Stimulated activated naive CD8-positive, alpha-beta T cell treated with anti-CD3 and anti-CD28 coated beads, Interleukin-15, Interleukin-2, amounts not matched to agents 100 ng/mL and 50 ng/mL, for 24 hours (primary cell): ENCODE data around the gene SLC22A23.

ENCODE experiments used
- H3K27ac Mint-ChIP-seq: one replicate; pipeline ENCODE4 v1.8.0; 2021; ENCODE audit warnings: mild to moderate bottlenecking, mixed read lengths
- H3K27me3 Mint-ChIP-seq: one replicate; pipeline ENCODE4 v1.8.0; 2021; ENCODE audit warnings: mixed read lengths
- H3K36me3 Mint-ChIP-seq: one replicate; pipeline ENCODE4 v1.8.0; 2021; ENCODE audit warnings: low read depth, mixed read lengths
- H3K4me1 Mint-ChIP-seq: one replicate; pipeline ENCODE4 v1.8.0; 2021; ENCODE audit warnings: low read depth, mixed read lengths
- H3K4me3 Mint-ChIP-seq: one replicate; pipeline ENCODE4 v1.8.0; 2021; ENCODE audit warnings: mild to moderate bottlenecking, mixed read lengths
- H3K9me3 Mint-ChIP-seq: one replicate; pipeline ENCODE4 v1.8.0; 2021; ENCODE audit warnings: mixed read lengths

Gene SLC22A23

DNA sequence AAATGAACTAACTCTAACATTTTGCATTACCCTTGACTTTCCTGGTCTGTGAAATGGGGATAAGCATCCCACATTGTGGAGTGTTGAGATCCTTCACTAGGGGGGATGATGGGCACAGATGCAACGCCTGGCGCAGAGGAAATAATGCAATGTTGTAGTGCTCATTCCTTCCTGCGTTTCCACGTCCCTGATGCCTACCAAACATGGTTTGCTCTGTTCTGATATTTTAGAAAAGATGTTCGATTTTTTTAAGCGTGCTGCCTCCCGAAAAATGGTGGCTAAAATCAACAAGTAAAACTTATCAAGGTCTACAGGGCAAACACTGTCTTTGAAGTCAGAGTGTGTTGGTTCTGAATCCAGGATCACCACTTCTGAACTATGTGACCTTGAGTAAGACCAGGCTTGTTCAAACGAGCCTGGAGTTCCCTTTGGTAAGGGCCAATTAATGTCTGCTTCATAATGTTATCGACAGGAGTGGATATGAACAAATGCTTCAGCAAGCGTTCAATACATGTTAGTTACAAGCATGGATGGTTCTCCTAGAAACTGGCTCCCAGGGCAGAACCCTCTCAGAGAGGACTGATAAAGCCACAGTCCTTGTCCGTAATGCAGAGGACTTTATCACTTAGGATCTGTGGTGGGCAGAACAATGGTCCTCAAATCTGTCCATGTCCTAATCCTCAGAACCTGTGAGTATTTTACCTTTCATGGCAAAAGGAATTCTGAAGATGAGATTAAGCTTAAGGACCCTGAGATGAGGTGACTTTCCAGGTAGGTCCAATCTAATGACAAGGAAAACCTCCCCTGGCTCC is 44.7 kb downstream of the SLC22A23 start:
- H3K9me3 Mint-ChIP-seq = no peaks in the 10 kb centered on the region
- no peaks in the 10 kb centered on the region for H3K36me3 Mint-ChIP-seq
- H3K4me3 Mint-ChIP-seq = no peak overlapping the region
- H3K4me1 Mint-ChIP-seq = peaks cover 6% of the 10 kb centered on the region
- H3K27ac Mint-ChIP-seq = no peak overlapping the region
- no peaks in the 10 kb centered on the region for H3K27me3 Mint-ChIP-seq

DNA sequence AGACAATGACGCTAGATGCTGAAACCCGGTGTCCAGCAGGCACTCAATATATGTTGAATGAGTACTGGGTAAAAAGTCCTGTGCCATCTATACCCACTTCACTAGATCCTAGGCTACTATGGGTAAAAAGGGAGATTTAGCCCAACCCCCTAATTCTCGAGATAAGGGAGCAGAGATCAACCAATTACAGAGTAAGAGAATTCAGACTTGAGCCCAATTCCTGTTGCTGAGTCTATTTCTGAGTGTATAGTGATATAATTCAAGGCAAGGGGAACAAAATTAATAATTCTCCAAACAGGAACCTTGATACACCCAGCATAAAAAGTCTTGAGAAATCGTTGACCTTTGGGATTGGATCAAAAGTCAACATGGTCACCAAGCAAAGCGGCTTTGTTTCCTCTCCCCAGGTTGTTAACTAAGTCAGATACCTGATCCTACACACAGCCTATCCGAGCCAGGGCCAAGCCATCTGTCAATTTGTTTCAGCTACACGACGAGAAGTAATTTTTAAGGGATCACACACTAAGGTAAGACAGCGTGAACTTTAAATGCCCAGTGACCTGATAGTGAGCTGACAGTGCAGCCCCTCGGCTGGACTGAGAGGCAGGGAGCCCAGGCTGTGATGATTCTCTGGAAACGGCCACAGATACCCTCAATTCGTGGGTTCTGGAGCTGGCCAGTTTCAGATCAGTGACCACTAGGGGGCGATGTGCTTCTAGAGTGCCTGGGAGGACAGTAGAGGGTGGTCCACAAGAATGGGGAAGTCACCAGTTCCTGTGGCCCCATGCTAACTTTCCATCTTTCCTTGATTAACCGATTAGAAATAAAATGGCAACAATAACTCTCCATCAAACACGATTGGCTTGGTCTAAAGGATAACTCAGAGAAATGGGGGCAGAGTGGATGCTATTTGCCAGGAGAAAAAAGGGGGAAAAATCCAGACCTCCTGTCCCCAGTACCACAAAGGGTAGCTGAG is 46.2 kb downstream of the SLC22A23 start:
- Mint-ChIP-seq H3K36me3 (no peaks in the 10 kb centered on the region), H3K9me3 (no peaks in the 10 kb centered on the region), H3K27ac (no peak overlapping the region), H3K27me3 (no peaks in the 10 kb centered on the region), H3K4me3 (no peak overlapping the region), H3K4me1 (peaks cover 6% of the 10 kb centered on the region)

GRCh38 chr6:3409699-3410384 is 47.0 kb downstream of the SLC22A23 start:
- Mint-ChIP-seq H3K4me1 (peaks cover 6% of the 10 kb centered on the region), H3K4me3 (no peak overlapping the region)

GRCh38 chr6:3408665-3409064 is 48.2 kb downstream of the SLC22A23 start:
- Mint-ChIP-seq H3K27ac (no peak overlapping the region), H3K9me3 (no peaks in the 10 kb centered on the region), H3K4me1 (peaks cover 6% of the 10 kb centered on the region), H3K27me3 (no peaks in the 10 kb centered on the region), H3K36me3 (no peaks in the 10 kb centered on the region), H3K4me3 (no peak overlapping the region)

More at GRCh38 chr6:3409699-3410384, 47.0 kb downstream of the SLC22A23 start:
- H3K9me3 Mint-ChIP-seq = no peaks in the 10 kb centered on the region
- H3K36me3 Mint-ChIP-seq = no peaks in the 10 kb centered on the region
- no peak overlapping the region for H3K27ac Mint-ChIP-seq
- no peaks in the 10 kb centered on the region for H3K27me3 Mint-ChIP-seq

DNA sequence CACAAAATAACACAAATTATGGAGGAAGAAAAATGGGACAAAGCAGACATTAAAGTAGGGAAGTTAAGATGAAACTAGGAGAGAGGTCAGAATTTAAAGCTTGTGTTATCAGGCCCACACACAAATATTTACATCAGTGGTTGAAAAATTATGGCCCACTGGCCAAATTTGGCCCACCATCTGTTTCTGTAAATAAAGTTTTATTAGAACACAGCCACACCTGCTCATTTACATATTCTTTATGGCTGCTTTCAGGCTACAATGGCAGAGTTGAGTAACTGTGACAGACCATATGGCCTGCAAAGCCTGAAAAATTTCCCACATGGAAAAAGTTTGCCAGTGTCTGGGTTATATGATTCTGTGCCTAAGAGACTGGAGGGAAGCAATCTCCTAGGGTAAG is 49.0 kb downstream of the SLC22A23 start:
- H3K4me1 Mint-ChIP-seq = peaks cover 6% of the 10 kb centered on the region
- no peaks in the 10 kb centered on the region for H3K36me3 Mint-ChIP-seq
- no peaks in the 10 kb centered on the region for H3K27me3 Mint-ChIP-seq
- H3K27ac Mint-ChIP-seq = no peak overlapping the region
- no peaks in the 10 kb centered on the region for H3K9me3 Mint-ChIP-seq
- no peak overlapping the region for H3K4me3 Mint-ChIP-seq

DNA sequence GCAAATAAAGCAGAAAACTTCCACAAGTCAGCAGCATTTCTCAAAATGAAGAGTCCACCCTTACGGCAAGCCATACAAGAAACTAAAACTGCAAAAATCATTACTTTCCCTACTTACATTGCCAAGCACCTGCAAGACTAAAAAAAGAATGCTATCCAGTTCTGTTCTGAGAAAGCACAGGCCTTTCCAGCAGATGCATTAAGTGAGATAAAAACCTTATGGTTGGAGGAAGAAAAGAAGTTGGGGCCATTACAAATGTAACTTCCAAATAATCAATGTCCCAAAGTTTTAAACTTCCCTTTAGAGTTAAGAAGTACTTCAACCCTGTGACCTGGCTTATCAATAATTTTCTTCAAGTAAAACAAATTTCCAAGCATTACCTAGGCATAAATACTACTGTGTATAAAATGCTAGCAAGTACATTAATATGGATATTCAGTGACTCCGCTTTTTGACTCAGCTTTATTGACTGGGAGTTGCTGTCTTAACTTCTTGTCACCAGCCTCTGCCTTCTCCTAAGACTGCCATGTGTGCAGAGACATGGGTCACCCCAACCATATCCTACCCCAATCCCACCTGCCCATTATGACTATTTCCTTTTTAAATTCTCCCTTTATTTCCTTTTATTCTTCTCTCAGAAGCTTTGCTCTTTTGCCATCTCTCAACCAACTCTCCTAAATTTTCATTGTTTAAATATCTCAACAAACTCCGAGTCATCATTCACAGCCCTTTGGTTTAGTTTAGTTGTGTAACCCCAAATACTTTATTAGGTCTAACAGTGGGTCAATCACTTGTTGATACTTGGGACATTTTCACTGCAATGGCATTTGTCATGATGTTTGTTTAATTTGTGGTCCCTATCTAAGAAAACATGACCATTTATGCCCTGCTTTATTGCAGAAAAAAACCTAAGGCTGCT is 49.7 kb downstream of the SLC22A23 start:
- Mint-ChIP-seq H3K4me3 (no peak overlapping the region), H3K4me1 (peaks cover 6% of the 10 kb centered on the region), H3K36me3 (no peaks in the 10 kb centered on the region), H3K27me3 (no peaks in the 10 kb centered on the region), H3K27ac (no peak overlapping the region), H3K9me3 (no peaks in the 10 kb centered on the region)

- no peaks in the 10 kb centered on the region for H3K27me3 Mint-ChIP-seq
- H3K4me1 Mint-ChIP-seq = peaks cover 6% of the 10 kb centered on the region
- no peaks in the 10 kb centered on the region for H3K36me3 Mint-ChIP-seq
- H3K27ac Mint-ChIP-seq = no peak overlapping the region
- H3K4me3 Mint-ChIP-seq = no peak overlapping the region
- H3K9me3 Mint-ChIP-seq = no peaks in the 10 kb centered on the region
Measured at GRCh38 chr6:3406362-3406821, 50.5 kb downstream of the SLC22A23 start.

DNA sequence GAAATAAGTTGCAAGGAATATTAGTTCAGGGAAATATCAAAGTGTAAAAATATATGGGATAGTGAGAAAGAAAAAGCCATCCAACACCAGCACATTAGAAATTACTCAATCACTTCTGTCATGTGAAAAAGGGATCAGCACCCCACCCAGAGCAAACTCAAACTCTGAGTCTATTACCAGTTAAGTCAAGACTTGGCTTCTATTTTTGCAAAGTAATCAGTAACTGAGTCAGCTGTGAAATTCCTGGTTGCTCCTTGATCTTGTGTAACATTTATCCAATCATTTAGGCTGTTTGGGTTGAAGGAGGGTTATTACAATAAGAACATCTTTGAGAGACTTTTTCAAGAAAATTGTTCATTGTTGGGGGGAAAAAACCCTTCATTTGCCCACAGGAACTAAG is 51.2 kb downstream of the SLC22A23 start:
- no peaks in the 10 kb centered on the region for H3K36me3 Mint-ChIP-seq
- H3K27ac Mint-ChIP-seq = no peak overlapping the region
- H3K27me3 Mint-ChIP-seq = no peaks in the 10 kb centered on the region
- H3K9me3 Mint-ChIP-seq = no peaks in the 10 kb centered on the region
- no peak overlapping the region for H3K4me3 Mint-ChIP-seq
- peaks cover under 1% of the 10 kb centered on the region for H3K4me1 Mint-ChIP-seq

DNA sequence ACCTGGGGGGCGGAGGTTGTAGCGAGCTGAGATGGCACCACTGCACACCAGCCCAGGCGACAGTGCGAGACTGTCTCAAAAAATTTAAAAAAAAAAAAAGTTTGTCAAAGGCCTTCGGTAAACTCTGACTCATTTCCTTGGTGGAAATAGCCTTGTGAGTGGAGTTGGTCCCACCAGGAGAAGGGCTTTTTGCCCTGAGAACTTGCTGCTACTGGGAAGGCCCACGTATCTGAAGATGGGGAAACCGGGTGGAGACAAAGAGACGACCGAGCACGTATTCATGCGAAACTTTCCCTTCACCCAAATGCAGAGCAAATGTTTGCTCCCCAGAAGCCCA is 51.7 kb downstream of the SLC22A23 start:
- Mint-ChIP-seq H3K4me1 (no peaks in the 10 kb centered on the region), H3K27ac (no peak overlapping the region), H3K9me3 (no peaks in the 10 kb centered on the region), H3K36me3 (no peaks in the 10 kb centered on the region), H3K4me3 (no peak overlapping the region), H3K27me3 (no peaks in the 10 kb centered on the region)

- H3K27ac Mint-ChIP-seq = no peak overlapping the region
- no peaks in the 10 kb centered on the region for H3K9me3 Mint-ChIP-seq
- no peaks in the 10 kb centered on the region for H3K27me3 Mint-ChIP-seq
- no peak overlapping the region for H3K4me3 Mint-ChIP-seq
- no peaks in the 10 kb centered on the region for H3K4me1 Mint-ChIP-seq
- H3K36me3 Mint-ChIP-seq = no peaks in the 10 kb centered on the region
Measured at GRCh38 chr6:3403238-3404173, 53.3 kb downstream of the SLC22A23 start.

DNA sequence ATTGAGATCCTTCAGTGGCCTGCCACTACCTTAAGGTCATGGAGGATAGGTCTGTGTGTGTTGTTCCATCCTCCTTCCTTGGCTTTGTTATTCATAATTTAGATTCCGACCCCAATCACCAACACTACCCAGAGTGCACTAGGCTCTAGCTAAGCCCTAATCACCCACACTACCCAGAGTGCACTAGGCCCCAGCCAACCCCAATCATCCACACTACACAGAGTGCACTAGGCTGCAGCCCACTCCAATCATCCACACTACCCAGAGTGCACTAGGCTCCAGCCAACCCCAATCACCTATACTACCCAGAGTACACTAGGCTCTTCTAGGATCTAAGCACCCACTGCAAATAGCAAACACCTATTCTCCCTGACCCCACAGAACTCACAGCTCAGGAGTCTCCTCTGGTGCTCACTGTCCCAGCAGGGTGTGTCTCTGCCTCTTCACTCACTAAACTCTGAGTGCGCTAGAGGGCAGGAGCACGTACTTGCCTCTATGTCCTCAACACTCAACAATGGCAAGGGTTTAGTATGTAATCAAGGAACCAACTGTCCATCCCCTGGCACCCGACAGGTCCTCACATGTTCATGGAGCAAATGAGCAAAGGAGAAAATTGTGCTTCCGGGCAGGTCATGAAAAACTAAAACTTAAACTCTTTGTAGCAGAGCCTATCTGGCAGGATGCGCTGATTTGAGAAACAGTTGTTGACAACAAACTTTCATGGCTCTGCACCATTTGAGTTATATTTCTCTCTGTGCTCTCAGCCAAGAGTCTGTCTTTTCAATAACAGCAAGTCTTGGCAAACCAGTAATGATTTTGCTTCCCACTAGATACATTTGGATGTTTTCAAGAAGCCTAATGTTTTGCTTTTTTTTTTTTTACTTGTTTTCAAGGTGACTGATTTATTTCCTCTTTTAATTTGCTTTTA is 54.3 kb downstream of the SLC22A23 start:
- H3K36me3 Mint-ChIP-seq = no peaks in the 10 kb centered on the region
- no peaks in the 10 kb centered on the region for H3K4me1 Mint-ChIP-seq
- no peaks in the 10 kb centered on the region for H3K27me3 Mint-ChIP-seq
- no peak overlapping the region for H3K4me3 Mint-ChIP-seq
- H3K27ac Mint-ChIP-seq = no peak overlapping the region
- no peaks in the 10 kb centered on the region for H3K9me3 Mint-ChIP-seq

DNA sequence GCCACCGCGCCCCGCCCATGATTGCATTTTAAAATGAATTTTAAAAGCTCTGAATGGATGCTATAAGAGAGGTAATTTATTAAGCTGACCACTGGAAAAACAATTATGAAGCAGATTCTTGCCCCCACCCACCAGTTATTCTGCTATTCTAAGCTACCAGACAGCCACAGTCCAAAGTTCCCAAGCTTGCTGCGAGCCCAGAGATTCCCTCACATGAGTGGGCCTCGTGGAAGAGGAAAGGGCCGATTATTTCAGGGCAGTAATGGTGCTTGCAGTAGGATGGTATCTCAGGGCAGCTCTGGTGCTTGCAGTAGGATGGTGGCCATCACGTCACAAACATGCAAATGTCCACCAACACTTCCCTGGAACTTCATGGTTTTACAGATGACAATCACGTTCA is 56.7 kb downstream of the SLC22A23 start:
- Mint-ChIP-seq H3K27me3 (no peaks in the 10 kb centered on the region), H3K9me3 (no peaks in the 10 kb centered on the region), H3K27ac (no peak overlapping the region), H3K36me3 (no peaks in the 10 kb centered on the region), H3K4me3 (no peak overlapping the region), H3K4me1 (no peaks in the 10 kb centered on the region)
